Neural progenitor cell (in vitro differentiated cells): ENCODE data around the gene MPO.

Source experiments
- EZH2 ChIP-seq: fragments of 200-600 bp; sonication (generic); IDR thresholded peaks from 2 replicates; pipeline ENCODE4 v1.6.1; 2017; ENCODE audit warnings: antibody characterized with exemption, mild to moderate bottlenecking, moderate library complexity
- TF ChIP-seq, protein P1 (sequence below): fragments of 200-600 bp; sonication (generic); IDR thresholded peaks from 2 replicates; pipeline ENCODE4 v1.5.1; 2017; ENCODE audit warnings: antibody characterized with exemption, mild to moderate bottlenecking

GRCh38 chr17:58275417-58275816, 5.3 kb downstream of the MPO start:
- TF ChIP-seq, protein P1, sequence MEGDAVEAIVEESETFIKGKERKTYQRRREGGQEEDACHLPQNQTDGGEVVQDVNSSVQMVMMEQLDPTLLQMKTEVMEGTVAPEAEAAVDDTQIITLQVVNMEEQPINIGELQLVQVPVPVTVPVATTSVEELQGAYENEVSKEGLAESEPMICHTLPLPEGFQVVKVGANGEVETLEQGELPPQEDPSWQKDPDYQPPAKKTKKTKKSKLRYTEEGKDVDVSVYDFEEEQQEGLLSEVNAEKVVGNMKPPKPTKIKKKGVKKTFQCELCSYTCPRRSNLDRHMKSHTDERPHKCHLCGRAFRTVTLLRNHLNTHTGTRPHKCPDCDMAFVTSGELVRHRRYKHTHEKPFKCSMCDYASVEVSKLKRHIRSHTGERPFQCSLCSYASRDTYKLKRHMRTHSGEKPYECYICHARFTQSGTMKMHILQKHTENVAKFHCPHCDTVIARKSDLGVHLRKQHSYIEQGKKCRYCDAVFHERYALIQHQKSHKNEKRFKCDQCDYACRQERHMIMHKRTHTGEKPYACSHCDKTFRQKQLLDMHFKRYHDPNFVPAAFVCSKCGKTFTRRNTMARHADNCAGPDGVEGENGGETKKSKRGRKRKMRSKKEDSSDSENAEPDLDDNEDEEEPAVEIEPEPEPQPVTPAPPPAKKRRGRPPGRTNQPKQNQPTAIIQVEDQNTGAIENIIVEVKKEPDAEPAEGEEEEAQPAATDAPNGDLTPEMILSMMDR, result no peak
- TF ChIP-seq EZH2, result no peak
